ENCODE measurements around the gene PPP3CA.

Gene PPP3CA

GRCh38 chr4:101334963-101335572 is 12.3 kb downstream of the PPP3CA start:
- no peak for TF ChIP-seq Cebpa-rat (IDR thresholded peaks at IDR 0.05)
- peaks cover 9% of the 10 kb centered on the region; the same call in 1 of the 2 replicates for H3K4me1 ChIP-seq
- H4K20me1 ChIP-seq: peaks cover 93% of the 10 kb centered on the region
- H3K27me3 ChIP-seq: no peaks in the 10 kb centered on the region
- H3K36me3 ChIP-seq: peaks cover 9% of the 10 kb centered on the region; the same call in 1 of the 2 replicates
- H3K4me2 ChIP-seq: no peak overlapping the region
- H3K4me3 ChIP-seq: no peak overlapping the region
- H3K9me3 ChIP-seq: peaks cover 4% of the 10 kb centered on the region; the same call in 1 of the 2 replicates
- H3K27ac ChIP-seq: no peak overlapping the region
- no peak overlapping the region for H3K9ac ChIP-seq

GRCh38 chr4:101332424-101332823 is 14.9 kb downstream of the PPP3CA start:
- 0 out of 2 replicates have a peak, but pooled peaks cover 2% of the 10 kb centered on the region for H3K36me3 ChIP-seq
- H3K4me1 ChIP-seq: peaks cover 17% of the 10 kb centered on the region
- H3K4me3 ChIP-seq: no peak overlapping the region
- no peak for TF ChIP-seq Cebpa-rat (IDR thresholded peaks at IDR 0.05)
- H3K9ac ChIP-seq: no peak overlapping the region
- H4K20me1 ChIP-seq: peaks cover 93% of the 10 kb centered on the region
- H3K4me2 ChIP-seq: no peak overlapping the region
- no peak overlapping the region for H3K27ac ChIP-seq
- H3K9me3 ChIP-seq: peaks cover 12% of the 10 kb centered on the region; the same call in 1 of the 2 replicates
- H3K27me3 ChIP-seq: no peaks in the 10 kb centered on the region

GRCh38 chr4:101331017-101331416 is 16.3 kb downstream of the PPP3CA start:
- TF ChIP-seq Cebpa-rat (IDR thresholded peaks at IDR 0.05): no peak
- Histone ChIP-seq H3K4me3 (no peak overlapping the region), H3K36me3 (no peaks in the 10 kb centered on the region), H3K4me2 (no peak overlapping the region), H3K27ac (no peak overlapping the region), H3K4me1 (peaks cover 11% of the 10 kb centered on the region), H3K9me3 (peaks cover 12% of the 10 kb centered on the region; the same call in 1 of the 2 replicates), H4K20me1 (peaks cover 96% of the 10 kb centered on the region), H3K27me3 (no peaks in the 10 kb centered on the region), H3K9ac (no peak overlapping the region)

GRCh38 chr4:101329592-101329991 is 17.7 kb downstream of the PPP3CA start:
- H3K9me3 ChIP-seq: peaks cover 12% of the 10 kb centered on the region; the same call in 1 of the 2 replicates
- H3K9ac ChIP-seq: no peak overlapping the region
- no peak overlapping the region for H3K4me3 ChIP-seq
- H3K4me2 ChIP-seq: no peak overlapping the region
- H3K27me3 ChIP-seq: no peaks in the 10 kb centered on the region
- no peak overlapping the region for H3K27ac ChIP-seq
- H4K20me1 ChIP-seq: peaks cover 97% of the 10 kb centered on the region
- TF ChIP-seq Cebpa-rat (IDR thresholded peaks at IDR 0.05): no peak
- peaks cover 11% of the 10 kb centered on the region for H3K4me1 ChIP-seq
- no peaks in the 10 kb centered on the region for H3K36me3 ChIP-seq

- Histone ChIP-seq H3K9me3 (peaks cover 12% of the 10 kb centered on the region; the same call in 1 of the 2 replicates), H3K36me3 (no peaks in the 10 kb centered on the region), H4K20me1 (peaks cover 90% of the 10 kb centered on the region), H3K4me1 (peaks cover 11% of the 10 kb centered on the region), H3K27me3 (no peaks in the 10 kb centered on the region), H3K9ac (no peak overlapping the region), H3K4me3 (no peak overlapping the region), H3K27ac (no peak overlapping the region), H3K4me2 (peak overlapping the region; percentile 33)
- no peak for TF ChIP-seq Cebpa-rat (IDR thresholded peaks at IDR 0.05)
These were observed 19.2 kb downstream of the PPP3CA start for GRCh38 chr4:101328063-101328602.

- no peak overlapping the region for H3K4me3 ChIP-seq
- no peak overlapping the region for H3K4me2 ChIP-seq
- H3K9me3 ChIP-seq: peaks cover 12% of the 10 kb centered on the region; the same call in 1 of the 2 replicates
- peaks cover 11% of the 10 kb centered on the region for H3K4me1 ChIP-seq
- no peak overlapping the region for H3K9ac ChIP-seq
- H4K20me1 ChIP-seq: peaks cover 89% of the 10 kb centered on the region
- no peaks in the 10 kb centered on the region for H3K36me3 ChIP-seq
- TF ChIP-seq Cebpa-rat (IDR thresholded peaks at IDR 0.05): no peak
- H3K27ac ChIP-seq: no peak overlapping the region
- no peaks in the 10 kb centered on the region for H3K27me3 ChIP-seq
These were observed 20.8 kb downstream of the PPP3CA start for GRCh38 chr4:101326576-101326975.

GRCh38 chr4:101322743-101323142 is 24.6 kb downstream of the PPP3CA start:
- Histone ChIP-seq H4K20me1 (peaks cover 73% of the 10 kb centered on the region), H3K4me1 (no peaks in the 10 kb centered on the region), H3K27me3 (no peaks in the 10 kb centered on the region), H3K36me3 (no peaks in the 10 kb centered on the region), H3K4me3 (no peak overlapping the region), H3K4me2 (no peak overlapping the region), H3K9ac (no peak overlapping the region), H3K9me3 (no peaks in the 10 kb centered on the region), H3K27ac (no peak overlapping the region)
- no peak for TF ChIP-seq Cebpa-rat (IDR thresholded peaks at IDR 0.05)

- TF ChIP-seq Cebpa-rat (IDR thresholded peaks at IDR 0.05): no peak
- no peaks in the 10 kb centered on the region for H3K4me1 ChIP-seq
- peaks cover 62% of the 10 kb centered on the region for H4K20me1 ChIP-seq
- no peaks in the 10 kb centered on the region for H3K36me3 ChIP-seq
- H3K4me2 ChIP-seq: no peak overlapping the region
- H3K27me3 ChIP-seq: no peaks in the 10 kb centered on the region
- no peak overlapping the region for H3K4me3 ChIP-seq
- no peaks in the 10 kb centered on the region for H3K9me3 ChIP-seq
- H3K27ac ChIP-seq: no peak overlapping the region
- H3K9ac ChIP-seq: no peak overlapping the region
These were observed 25.8 kb downstream of the PPP3CA start for GRCh38 chr4:101321481-101322042.

GRCh38 chr4:101315786-101316185 is 31.5 kb downstream of the PPP3CA start:
- Histone ChIP-seq H3K9ac (no peak overlapping the region), H3K4me3 (no peak overlapping the region), H3K36me3 (0 out of 2 replicates have a peak, but pooled peaks cover 6% of the 10 kb centered on the region), H4K20me1 (peaks cover 27% of the 10 kb centered on the region; the same call in 1 of the 2 replicates), H3K4me1 (no peaks in the 10 kb centered on the region), H3K4me2 (no peak overlapping the region), H3K27me3 (no peaks in the 10 kb centered on the region), H3K9me3 (peaks cover 13% of the 10 kb centered on the region), H3K27ac (no peak overlapping the region)
- TF ChIP-seq Cebpa-rat (IDR thresholded peaks at IDR 0.05): no peak

- Histone ChIP-seq H3K4me2 (no peak overlapping the region), H3K4me3 (no peak overlapping the region), H3K9me3 (peaks cover 13% of the 10 kb centered on the region), H3K9ac (no peak overlapping the region), H3K36me3 (0 out of 2 replicates have a peak, but pooled peaks cover 6% of the 10 kb centered on the region), H3K4me1 (no peaks in the 10 kb centered on the region), H3K27me3 (no peaks in the 10 kb centered on the region), H3K27ac (no peak overlapping the region), H4K20me1 (peaks cover 25% of the 10 kb centered on the region; the same call in 1 of the 2 replicates)
- no peak for TF ChIP-seq Cebpa-rat (IDR thresholded peaks at IDR 0.05)
These were observed 32.3 kb downstream of the PPP3CA start for GRCh38 chr4:101315041-101315440.

Data from BLaER1 (cell line).